ENCODE results near the gene SKIDA1.
"Not testable (repeated sequence)": the region's sequence is repeated elsewhere in the genome, so short reads cannot be mapped to it uniquely, and the experiment has no call there.

Gene SKIDA1

GRCh38 chr10:21552638-21553037 is 27.2 kb upstream of the SKIDA1 start:
- no peaks in the 10 kb centered on the region for H3K4me1 Mint-ChIP-seq
- H3K27ac Mint-ChIP-seq = peak overlapping the region in 2 of 3 experiments; percentile 32 to 37
- TF ChIP-seq, protein P1, sequence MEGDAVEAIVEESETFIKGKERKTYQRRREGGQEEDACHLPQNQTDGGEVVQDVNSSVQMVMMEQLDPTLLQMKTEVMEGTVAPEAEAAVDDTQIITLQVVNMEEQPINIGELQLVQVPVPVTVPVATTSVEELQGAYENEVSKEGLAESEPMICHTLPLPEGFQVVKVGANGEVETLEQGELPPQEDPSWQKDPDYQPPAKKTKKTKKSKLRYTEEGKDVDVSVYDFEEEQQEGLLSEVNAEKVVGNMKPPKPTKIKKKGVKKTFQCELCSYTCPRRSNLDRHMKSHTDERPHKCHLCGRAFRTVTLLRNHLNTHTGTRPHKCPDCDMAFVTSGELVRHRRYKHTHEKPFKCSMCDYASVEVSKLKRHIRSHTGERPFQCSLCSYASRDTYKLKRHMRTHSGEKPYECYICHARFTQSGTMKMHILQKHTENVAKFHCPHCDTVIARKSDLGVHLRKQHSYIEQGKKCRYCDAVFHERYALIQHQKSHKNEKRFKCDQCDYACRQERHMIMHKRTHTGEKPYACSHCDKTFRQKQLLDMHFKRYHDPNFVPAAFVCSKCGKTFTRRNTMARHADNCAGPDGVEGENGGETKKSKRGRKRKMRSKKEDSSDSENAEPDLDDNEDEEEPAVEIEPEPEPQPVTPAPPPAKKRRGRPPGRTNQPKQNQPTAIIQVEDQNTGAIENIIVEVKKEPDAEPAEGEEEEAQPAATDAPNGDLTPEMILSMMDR (IDR thresholded peaks at IDR 0.05; ENCODE audit: unreplicated experiment in 3 of 3) = no peak
- peaks cover 86% of the 10 kb centered on the region for H3K36me3 Mint-ChIP-seq (ENCODE audit: low read depth)
- no peak overlapping the region for H3K4me3 Mint-ChIP-seq
- peaks cover 3% of the 10 kb centered on the region for H3K9me3 Mint-ChIP-seq
- no peaks in the 10 kb centered on the region for H3K27me3 Mint-ChIP-seq (ENCODE audit: low read depth)

GRCh38 chr10:21547246-21547645 is 21.8 kb upstream of the SKIDA1 start:
- Mint-ChIP-seq H3K4me1 (no peaks in the 10 kb centered on the region), H3K9me3 (peaks cover 3% of the 10 kb centered on the region), H3K36me3 (ENCODE audit: low read depth) (peaks cover 84% of the 10 kb centered on the region), H3K4me3 (no peak overlapping the region), H3K27me3 (ENCODE audit: low read depth) (no peaks in the 10 kb centered on the region), H3K27ac (no peak overlapping the region)
- TF ChIP-seq, protein P1 (IDR thresholded peaks at IDR 0.05; ENCODE audit: unreplicated experiment in 3 of 3) = no peak

DNA sequence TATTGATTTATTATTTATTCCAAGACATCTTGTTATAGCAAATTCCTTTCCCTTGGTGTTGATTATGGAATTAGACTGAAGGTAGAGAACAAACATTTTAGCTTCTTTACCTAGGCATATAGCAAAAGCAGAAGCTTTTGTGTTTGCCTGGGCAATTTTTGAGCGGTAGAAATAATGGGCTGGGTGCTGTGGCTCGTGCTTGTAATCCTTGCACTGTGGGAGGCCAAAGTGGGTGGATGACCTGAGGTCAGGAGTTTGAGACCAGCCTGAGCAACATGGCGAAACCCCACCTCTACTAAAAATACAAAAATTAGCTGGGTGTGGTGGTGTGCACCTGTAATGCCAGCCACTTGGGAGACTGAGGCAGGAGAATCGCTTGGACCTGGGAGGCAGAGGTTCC is 15.2 kb upstream of the SKIDA1 start:
- H3K4me1 Mint-ChIP-seq; H3K27ac Mint-ChIP-seq; H3K27me3 Mint-ChIP-seq (ENCODE audit: low read depth); H3K9me3 Mint-ChIP-seq; H3K4me3 Mint-ChIP-seq: not testable (repeated sequence)
- peaks cover 69% of the 10 kb centered on the region for H3K36me3 Mint-ChIP-seq (ENCODE audit: low read depth)

DNA sequence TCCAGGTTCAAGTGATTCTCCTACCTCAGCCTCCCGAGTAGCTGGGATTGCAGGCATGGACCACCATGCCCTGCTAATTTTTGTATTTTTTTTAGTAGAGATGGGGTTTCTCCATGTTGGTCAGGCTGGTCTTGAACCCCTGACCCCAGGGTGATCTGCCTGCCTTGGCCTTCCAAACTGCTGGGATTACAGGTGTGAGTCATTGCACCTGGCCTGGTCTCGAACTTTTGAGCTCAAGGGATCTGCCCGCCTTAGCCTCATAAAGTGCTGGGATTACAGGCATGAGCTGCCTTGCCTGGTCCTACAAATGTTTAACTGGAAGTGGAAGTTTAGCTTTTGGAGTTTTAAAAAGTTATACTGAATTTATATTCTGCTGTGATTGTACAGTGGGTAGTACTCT is 11.4 kb upstream of the SKIDA1 start:
- peaks cover 4% of the 10 kb centered on the region for H3K27me3 Mint-ChIP-seq (ENCODE audit: low read depth)
- H3K36me3 Mint-ChIP-seq (ENCODE audit: low read depth) = peaks cover 38% of the 10 kb centered on the region
- no peaks in the 10 kb centered on the region for H3K9me3 Mint-ChIP-seq
- H3K4me3 Mint-ChIP-seq = peak overlapping the region; percentile 55 to 88 (median 77)
- TF ChIP-seq, protein P1 (IDR thresholded peaks at IDR 0.05; ENCODE audit: unreplicated experiment in 3 of 3) = no peak
- peaks cover 17% of the 10 kb centered on the region for H3K4me1 Mint-ChIP-seq
- H3K27ac Mint-ChIP-seq = peak overlapping the region in 2 of 3 experiments; percentile 47 to 64

GRCh38 chr10:21535976-21536375 is 10.5 kb upstream of the SKIDA1 start:
- H3K27me3 Mint-ChIP-seq (ENCODE audit: low read depth); H3K9me3 Mint-ChIP-seq: not testable (repeated sequence)
- peaks cover 17% of the 10 kb centered on the region for H3K4me1 Mint-ChIP-seq
- peaks cover 29% of the 10 kb centered on the region for H3K36me3 Mint-ChIP-seq (ENCODE audit: low read depth)
- peak overlapping the region; percentile 81 to 88 (median 85) for H3K4me3 Mint-ChIP-seq
- H3K27ac Mint-ChIP-seq = peak overlapping the region in 2 of 3 experiments; percentile 57 to 86

GRCh38 chr10:21535494-21535965 is 10.0 kb upstream of the SKIDA1 start:
- H3K9me3 Mint-ChIP-seq = no peaks in the 10 kb centered on the region
- H3K4me1 Mint-ChIP-seq = peaks cover 17% of the 10 kb centered on the region
- peak overlapping the region; percentile 57 to 92 (median 86) for H3K27ac Mint-ChIP-seq
- H3K36me3 Mint-ChIP-seq (ENCODE audit: low read depth) = peaks cover 26% of the 10 kb centered on the region
- TF ChIP-seq, protein P1 (IDR thresholded peaks at IDR 0.05; ENCODE audit: unreplicated experiment in 3 of 3) = no peak
- H3K27me3 Mint-ChIP-seq (ENCODE audit: low read depth) = peaks cover 4% of the 10 kb centered on the region
- H3K4me3 Mint-ChIP-seq = peak overlapping the region; percentile 81 to 88 (median 85)

All from nephron (organoid).